HCT116 (cell line): ENCODE results near the gene SYNGR3.

Experiments
- CBX3 ChIP-seq: IDR thresholded peaks from 2 replicates; pipeline ENCODE4 v1.6.1; 2012; ENCODE audit warnings: low read depth
- CEBPB ChIP-seq: IDR thresholded peaks from 2 replicates; pipeline ENCODE4 v1.6.1; 2012; ENCODE audit warnings: low read depth
- CTCF ChIP-seq, 3 experiments: fragments of 200-600 bp in 1 of 3; sonication (generic) in 1 of 3; IDR thresholded peaks in 2 of 3; conservative IDR thresholded peaks in 1 of 3; 2 replicates each; pipeline ENCODE4 v1.5.1; 2012 to 2017; ENCODE audit warnings: low read depth in 2 of 3, low read length in 2 of 3, antibody characterized with exemption in 1 of 3, borderline replicate concordance in 1 of 3, control low read depth in 1 of 3, mild to moderate bottlenecking in 1 of 3, mixed read lengths in 1 of 3, mixed run types in 1 of 3, moderate library complexity in 1 of 3; ENCODE audit not compliant: insufficient read depth in 1 of 3
- FOSL1 ChIP-seq: IDR thresholded peaks from 2 replicates; pipeline ENCODE4 v1.6.1; 2012; ENCODE audit warnings: low read depth
- JUND ChIP-seq: IDR thresholded peaks from 2 replicates; pipeline ENCODE4 v1.6.1; 2012
- POLR2AphosphoS5 ChIP-seq: IDR thresholded peaks from 2 replicates; pipeline ENCODE4 v1.6.1; 2011; ENCODE audit warnings: mild to moderate bottlenecking, low read depth, low read length, moderate library complexity
- SRF ChIP-seq: IDR thresholded peaks from 2 replicates; pipeline ENCODE4 v1.6.1; 2012; ENCODE audit warnings: low read depth
- ZBTB33 ChIP-seq: IDR thresholded peaks from 2 replicates; pipeline ENCODE4 v1.6.1; 2011; ENCODE audit warnings: mild to moderate bottlenecking, low read length, moderate library complexity; ENCODE audit not compliant: insufficient replicate concordance; ENCODE audit errors: extremely low read depth

DNA sequence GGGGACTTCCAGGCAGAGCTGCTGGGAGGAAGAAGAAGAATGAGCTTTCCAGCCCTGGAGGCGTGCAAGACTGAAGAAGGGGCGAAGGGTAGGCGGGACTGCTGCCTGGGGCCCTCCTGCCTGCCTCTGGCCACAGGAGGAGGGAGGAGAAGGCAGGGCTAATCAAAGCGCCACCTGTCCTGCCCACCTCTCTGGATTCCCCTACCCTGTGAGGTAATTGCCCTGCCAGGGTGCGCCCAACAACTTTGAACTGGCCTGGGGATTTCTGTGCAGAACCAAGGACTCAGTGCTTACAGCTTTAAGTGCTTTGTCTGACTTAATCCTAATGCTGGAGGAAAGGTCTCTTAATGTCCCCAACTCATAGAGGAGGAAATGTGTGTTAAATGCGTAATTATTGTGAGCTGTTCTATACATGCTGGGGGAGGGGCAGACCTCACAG lies 8.4 kb upstream of the SYNGR3 start, which contains the start of gene NOXO1:
- no peak for TF ChIP-seq JUND
- no peak for TF ChIP-seq CTCF (IDR thresholded peaks at IDR 0.05 in 2 of 3, conservative IDR thresholded peaks at IDR 0.05 in 1 of 3; ENCODE audit: borderline replicate concordance in 1 of 3, insufficient read depth in 1 of 3, low read depth in 2 of 3, low read length in 2 of 3)
- no peak for TF ChIP-seq CBX3
- TF ChIP-seq CEBPB: no peak
- TF ChIP-seq ZBTB33: no peak
- no peak for TF ChIP-seq FOSL1
- TF ChIP-seq POLR2AphosphoS5: no peak
- no peak for TF ChIP-seq SRF
